ENCODE data around the gene OGFOD3. TPM values are rescaled to one million over a fixed set of nuclear protein-coding genes. Genes with fewer than 3 reads are reported as not detected.

OGFOD3 gene
- polyA plus RNA-seq, 1 donor: 20.9 TPM

DNA sequence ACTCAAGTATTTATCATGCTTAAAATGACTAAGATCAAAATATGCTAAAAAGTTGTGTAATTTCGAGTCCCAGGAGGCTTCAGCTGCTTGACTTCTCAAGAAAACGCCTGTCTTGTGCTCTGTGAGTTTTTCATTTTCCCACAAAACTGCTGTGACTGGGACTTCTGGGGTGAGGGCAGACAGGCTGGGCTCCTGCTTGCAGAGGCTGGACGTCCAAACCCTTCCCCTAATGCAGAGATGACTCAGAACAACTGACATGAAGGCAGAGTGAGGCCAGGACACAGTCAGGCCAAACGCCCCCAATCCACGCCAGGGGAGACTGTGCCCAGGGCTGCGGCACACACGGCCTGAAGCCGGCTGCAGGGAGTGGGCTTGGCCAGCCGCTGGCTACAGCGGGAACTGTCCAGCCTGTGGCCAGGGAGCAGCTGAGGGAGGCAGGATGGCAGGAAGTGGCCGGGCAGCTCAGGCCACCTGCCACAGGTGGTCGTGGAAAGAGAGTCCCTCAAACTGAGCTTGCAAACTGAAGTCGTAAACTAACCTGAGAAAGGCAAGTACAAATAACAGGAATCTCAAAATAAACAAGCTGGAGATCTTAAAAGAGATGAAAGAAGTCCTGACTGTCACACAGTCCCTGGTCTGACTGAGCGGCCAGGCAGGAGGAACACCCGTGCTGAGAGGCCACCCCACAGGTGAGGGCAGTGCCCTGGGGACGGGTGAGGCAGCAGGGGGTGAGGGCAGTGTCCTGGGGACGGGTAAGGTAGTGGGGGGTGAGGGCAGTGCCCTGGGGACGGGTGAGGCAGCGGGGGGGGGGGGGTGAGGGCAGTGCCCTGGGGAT is 21.6 kb downstream of the OGFOD3 start:
- DNase-seq: no peak
- no peak overlapping the region for H3K4me3 ChIP-seq (ENCODE audit: low read length)
- H3K9me3 ChIP-seq (ENCODE audit: control insufficient read depth, low read depth, low read length): no peaks in the 10 kb centered on the region
- H3K36me3 ChIP-seq (ENCODE audit: control insufficient read depth, insufficient read depth, low read length): peaks cover 46% of the 10 kb centered on the region
- 33% methylated on average over 1 of the region's 19 CpGs for WGBS (ENCODE audit: insufficient coverage, low lambda C conversion rate)
- no peaks in the 10 kb centered on the region for H3K4me1 ChIP-seq (ENCODE audit: control insufficient read depth, insufficient read depth, low read length)
- no peaks in the 10 kb centered on the region for H3K27me3 ChIP-seq (ENCODE audit: control insufficient read depth, insufficient read depth, low read length)
- no peak overlapping the region for H3K27ac ChIP-seq (ENCODE audit: low read length)

DNA sequence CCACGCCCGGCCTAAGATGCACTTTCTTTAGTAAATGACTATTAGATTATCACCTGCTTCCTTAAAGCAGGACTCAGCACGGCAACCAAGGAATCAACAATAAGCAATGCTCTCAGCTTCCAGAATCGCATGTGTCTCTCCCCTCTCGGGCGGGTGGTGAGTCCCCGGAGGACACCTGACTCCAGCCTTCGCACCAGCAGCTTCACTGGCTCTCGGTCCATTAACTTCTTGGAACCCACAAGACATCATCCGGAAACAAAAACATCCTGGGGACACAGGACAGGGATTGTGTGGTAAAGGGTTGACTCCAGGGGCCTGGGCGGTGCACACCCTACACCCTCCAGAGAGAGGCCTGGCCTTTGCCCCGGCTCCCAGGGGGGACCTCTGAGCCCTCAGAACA is 24.1 kb downstream of the OGFOD3 start:
- no CpG with 5 or more reads among the region's 12 CpGs for WGBS (ENCODE audit: insufficient coverage, low lambda C conversion rate)
- no peak for DNase-seq
- Histone ChIP-seq H3K9me3 (ENCODE audit: control insufficient read depth, low read depth, low read length) (no peaks in the 10 kb centered on the region), H3K27me3 (ENCODE audit: control insufficient read depth, insufficient read depth, low read length) (no peaks in the 10 kb centered on the region), H3K4me3 (ENCODE audit: low read length) (no peak overlapping the region), H3K4me1 (ENCODE audit: control insufficient read depth, insufficient read depth, low read length) (no peaks in the 10 kb centered on the region), H3K36me3 (ENCODE audit: control insufficient read depth, insufficient read depth, low read length) (peaks cover 30% of the 10 kb centered on the region), H3K27ac (ENCODE audit: low read length) (no peak overlapping the region)

DNA sequence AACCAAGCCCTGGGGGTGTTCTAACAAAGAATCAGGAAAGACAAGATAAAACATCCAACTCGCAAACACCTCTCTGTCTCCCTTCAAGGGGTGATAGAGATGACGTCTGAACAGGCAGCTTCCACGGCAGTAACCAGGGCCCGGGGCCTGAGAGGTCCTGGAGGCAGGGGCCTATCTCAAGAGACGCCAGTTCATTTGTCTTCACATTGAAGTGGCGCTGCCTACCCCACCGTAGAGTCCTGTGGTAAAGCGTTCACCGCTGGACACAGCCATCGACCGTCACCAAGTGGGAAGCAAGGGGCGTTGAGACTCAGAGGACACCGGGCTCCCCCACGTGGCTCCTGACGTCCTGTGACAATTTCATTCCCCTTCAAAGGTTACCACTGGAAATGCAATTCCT is 25.4 kb downstream of the OGFOD3 start:
- H3K4me1 ChIP-seq (ENCODE audit: control insufficient read depth, insufficient read depth, low read length): no peaks in the 10 kb centered on the region
- WGBS (ENCODE audit: insufficient coverage, low lambda C conversion rate): no CpG with 5 or more reads among the region's 15 CpGs
- peaks cover 28% of the 10 kb centered on the region for H3K36me3 ChIP-seq (ENCODE audit: control insufficient read depth, insufficient read depth, low read length)
- peaks cover 2% of the 10 kb centered on the region for H3K9me3 ChIP-seq (ENCODE audit: control insufficient read depth, low read depth, low read length)
- H3K4me3 ChIP-seq (ENCODE audit: low read length): no peak overlapping the region
- no peak overlapping the region for H3K27ac ChIP-seq (ENCODE audit: low read length)
- peaks cover 2% of the 10 kb centered on the region for H3K27me3 ChIP-seq (ENCODE audit: control insufficient read depth, insufficient read depth, low read length)
- no peak for DNase-seq

DNA sequence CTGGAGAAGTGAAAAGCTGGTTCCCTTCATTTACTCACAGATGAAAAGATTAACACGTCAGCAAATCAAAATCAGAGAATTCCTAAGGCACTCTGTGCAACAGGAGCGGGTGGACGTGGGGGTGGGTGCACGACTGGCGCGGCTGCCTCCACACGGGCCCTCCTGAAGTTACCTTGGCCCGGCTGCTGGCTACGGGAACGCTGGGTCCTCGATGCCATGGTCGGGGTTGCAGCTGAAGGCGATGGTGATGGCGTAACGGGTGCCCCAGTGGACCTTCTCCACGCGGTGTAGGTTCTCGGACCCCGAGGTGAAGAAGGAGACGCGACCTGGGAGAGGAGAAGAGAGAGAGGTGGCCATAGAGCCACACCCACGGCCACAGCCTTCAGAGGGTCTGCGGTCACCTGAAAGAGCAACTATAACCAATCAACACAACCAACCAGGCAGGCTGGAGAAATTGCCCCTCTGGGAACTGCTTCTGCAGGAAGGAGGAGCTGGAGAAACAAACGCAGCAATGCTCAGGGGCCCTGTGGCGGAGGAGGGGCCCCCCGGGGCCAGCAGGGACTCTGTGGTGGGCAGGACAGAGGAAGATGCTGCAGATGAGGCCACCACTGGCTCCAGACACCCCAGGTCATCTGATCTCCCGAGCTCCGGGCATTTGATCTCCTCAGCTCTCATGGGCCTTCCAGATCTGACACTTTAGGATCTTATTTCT is 26.0 kb downstream of the OGFOD3 start:
- peaks cover under 1% of the 10 kb centered on the region for H3K4me1 ChIP-seq (ENCODE audit: control insufficient read depth, insufficient read depth, low read length)
- no peak overlapping the region for H3K27ac ChIP-seq (ENCODE audit: low read length)
- peaks cover 26% of the 10 kb centered on the region for H3K36me3 ChIP-seq (ENCODE audit: control insufficient read depth, insufficient read depth, low read length)
- H3K4me3 ChIP-seq (ENCODE audit: low read length): no peak overlapping the region
- no CpG with 5 or more reads among the region's 28 CpGs for WGBS (ENCODE audit: insufficient coverage, low lambda C conversion rate)
- peaks cover 6% of the 10 kb centered on the region for H3K27me3 ChIP-seq (ENCODE audit: control insufficient read depth, insufficient read depth, low read length)
- no peak for DNase-seq
- H3K9me3 ChIP-seq (ENCODE audit: control insufficient read depth, low read depth, low read length): peaks cover 2% of the 10 kb centered on the region

DNA sequence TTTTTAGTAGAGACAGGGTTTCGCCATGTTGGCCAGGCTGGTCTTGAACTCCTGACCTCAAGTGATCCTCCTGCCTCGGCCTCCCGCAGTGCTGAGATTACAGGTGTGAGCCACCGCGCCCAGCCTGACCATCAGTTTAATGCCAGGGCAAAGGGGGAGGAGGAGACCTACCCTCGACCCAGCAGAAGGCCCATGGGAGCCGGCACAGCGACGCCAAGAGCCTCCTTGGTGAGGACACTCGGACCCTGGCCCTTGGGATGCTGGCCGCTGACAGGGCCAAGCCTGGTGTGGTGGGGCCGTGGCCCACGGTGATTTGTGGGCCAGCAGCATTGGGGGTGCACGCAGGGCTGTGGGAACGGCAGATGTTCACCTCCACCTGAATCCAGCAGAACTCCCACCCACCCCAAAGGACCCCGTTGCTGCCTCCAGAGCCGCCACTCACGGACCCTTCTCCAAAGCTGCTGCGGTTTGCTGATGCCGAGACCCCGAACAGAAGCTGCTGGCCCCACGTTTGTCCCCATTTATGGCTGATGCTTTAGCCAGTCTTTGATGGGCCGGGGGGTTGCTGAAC is 26.8 kb downstream of the OGFOD3 start:
- WGBS (ENCODE audit: insufficient coverage, low lambda C conversion rate): no CpG with 5 or more reads among the region's 23 CpGs
- peaks cover 2% of the 10 kb centered on the region for H3K9me3 ChIP-seq (ENCODE audit: control insufficient read depth, low read depth, low read length)
- peaks cover 13% of the 10 kb centered on the region for H3K27me3 ChIP-seq (ENCODE audit: control insufficient read depth, insufficient read depth, low read length)
- H3K27ac ChIP-seq (ENCODE audit: low read length): no peak overlapping the region
- peaks cover 8% of the 10 kb centered on the region for H3K4me1 ChIP-seq (ENCODE audit: control insufficient read depth, insufficient read depth, low read length)
- peaks cover 26% of the 10 kb centered on the region for H3K36me3 ChIP-seq (ENCODE audit: control insufficient read depth, insufficient read depth, low read length)
- DNase-seq: no peak
- no peak overlapping the region for H3K4me3 ChIP-seq (ENCODE audit: low read length)

DNA sequence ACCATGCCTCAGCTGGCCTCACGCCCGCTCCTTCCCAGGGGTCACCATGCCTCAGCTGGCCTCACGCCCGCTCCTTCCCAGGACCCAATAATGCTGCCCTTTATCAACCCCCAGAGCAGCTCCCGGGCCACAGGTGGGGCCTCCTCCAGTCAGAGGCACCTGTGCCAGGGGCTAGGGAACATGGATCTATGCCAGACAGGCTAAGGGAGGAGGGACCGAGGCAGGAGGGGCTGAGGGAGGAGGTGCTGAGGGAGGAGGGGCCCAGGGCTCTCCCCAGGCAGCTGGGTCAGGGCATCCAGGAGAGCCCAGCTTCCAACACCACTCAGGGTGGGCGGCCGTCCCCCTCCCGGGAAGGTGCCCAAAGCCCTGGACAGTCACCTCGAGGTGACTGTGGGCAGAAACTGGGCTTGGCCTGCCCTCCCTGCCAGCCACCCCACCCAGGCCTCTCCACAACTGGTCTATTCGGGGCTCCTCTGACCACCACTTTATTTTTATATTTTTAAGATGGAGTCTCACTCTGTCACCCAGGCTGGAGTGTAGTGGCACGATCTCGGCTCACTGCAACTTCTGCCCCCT is 27.4 kb downstream of the OGFOD3 start:
- no peak for DNase-seq
- Histone ChIP-seq H3K27ac (ENCODE audit: low read length) (no peak overlapping the region), H3K9me3 (ENCODE audit: control insufficient read depth, low read depth, low read length) (peaks cover 2% of the 10 kb centered on the region), H3K36me3 (ENCODE audit: control insufficient read depth, insufficient read depth, low read length) (peaks cover 26% of the 10 kb centered on the region), H3K27me3 (ENCODE audit: control insufficient read depth, insufficient read depth, low read length) (peaks cover 17% of the 10 kb centered on the region), H3K4me1 (ENCODE audit: control insufficient read depth, insufficient read depth, low read length) (peaks cover 9% of the 10 kb centered on the region), H3K4me3 (ENCODE audit: low read length) (no peak overlapping the region)
- no CpG with 5 or more reads among the region's 13 CpGs for WGBS (ENCODE audit: insufficient coverage, low lambda C conversion rate)

DNA sequence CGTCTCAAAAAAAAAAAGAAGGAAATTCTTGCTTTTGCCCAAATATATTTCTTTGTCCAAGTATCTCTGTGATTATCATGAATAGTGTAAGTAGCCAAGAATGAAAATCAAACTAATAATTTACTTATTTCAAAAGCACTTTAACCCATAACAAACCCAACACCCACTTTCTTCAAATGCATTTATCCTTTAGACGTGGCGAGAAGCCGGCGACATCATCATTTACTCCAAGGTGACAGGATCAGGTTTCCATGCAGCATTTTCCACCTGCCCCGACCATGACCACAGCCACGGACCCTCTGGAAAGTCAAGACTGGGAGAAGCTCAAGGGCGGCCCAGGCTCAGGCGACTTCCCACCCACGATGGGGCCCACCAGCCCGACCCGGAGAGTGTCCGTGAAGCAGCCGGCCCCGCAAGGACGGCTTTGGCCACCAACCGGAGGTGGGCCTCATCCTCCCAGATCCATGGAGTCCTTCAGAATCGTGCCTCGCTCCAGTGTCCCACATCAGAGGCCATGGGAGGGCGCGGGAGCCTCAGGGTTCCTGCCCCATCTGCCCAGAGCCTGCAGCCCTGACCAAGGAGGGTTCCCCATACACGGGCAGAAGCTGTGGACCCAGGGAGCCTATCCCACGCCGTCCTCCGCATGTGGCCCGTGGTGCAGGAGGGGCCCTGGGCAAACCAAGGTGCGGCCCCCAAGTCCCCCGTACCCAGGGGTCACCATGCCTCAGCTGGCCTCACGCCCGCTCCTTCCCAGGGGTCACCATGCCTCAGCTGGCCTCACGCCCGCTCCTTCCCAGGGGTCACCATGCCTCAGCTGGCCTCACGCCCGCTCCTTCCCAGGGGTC is 28.1 kb downstream of the OGFOD3 start:
- no peak for DNase-seq
- H3K4me3 ChIP-seq (ENCODE audit: low read length): no peak overlapping the region
- no peak overlapping the region for H3K27ac ChIP-seq (ENCODE audit: low read length)
- H3K4me1 ChIP-seq (ENCODE audit: control insufficient read depth, insufficient read depth, low read length): peaks cover 9% of the 10 kb centered on the region
- peaks cover 2% of the 10 kb centered on the region for H3K9me3 ChIP-seq (ENCODE audit: control insufficient read depth, low read depth, low read length)
- no CpG with 5 or more reads among the region's 34 CpGs for WGBS (ENCODE audit: insufficient coverage, low lambda C conversion rate)
- H3K27me3 ChIP-seq (ENCODE audit: control insufficient read depth, insufficient read depth, low read length): peaks cover 23% of the 10 kb centered on the region
- H3K36me3 ChIP-seq (ENCODE audit: control insufficient read depth, insufficient read depth, low read length): peaks cover 25% of the 10 kb centered on the region

DNA sequence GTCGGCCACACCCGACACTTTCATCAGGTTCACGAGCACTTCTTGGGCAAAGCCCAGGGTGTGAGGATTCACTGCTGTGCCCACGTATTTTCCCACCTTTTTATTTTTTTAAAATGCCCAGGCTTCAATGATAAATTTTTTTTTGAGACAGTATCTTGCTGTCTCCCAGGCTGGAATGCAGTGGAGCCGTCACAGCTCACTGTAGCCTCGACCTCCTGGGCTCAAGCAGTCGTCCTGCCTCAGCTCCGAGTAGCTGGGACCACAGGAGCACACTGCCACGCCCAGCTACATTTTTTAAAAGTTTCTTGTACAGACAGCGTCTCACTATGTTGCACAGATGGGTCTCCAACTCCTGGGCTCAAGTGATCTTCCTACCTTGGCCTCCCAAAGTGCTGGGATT is 29.0 kb downstream of the OGFOD3 start:
- DNase-seq: no peak
- H3K4me1 ChIP-seq (ENCODE audit: control insufficient read depth, insufficient read depth, low read length): peaks cover 9% of the 10 kb centered on the region
- peaks cover 31% of the 10 kb centered on the region for H3K27me3 ChIP-seq (ENCODE audit: control insufficient read depth, insufficient read depth, low read length)
- no peak overlapping the region for H3K27ac ChIP-seq (ENCODE audit: low read length)
- H3K9me3 ChIP-seq (ENCODE audit: control insufficient read depth, low read depth, low read length): peaks cover 2% of the 10 kb centered on the region
- no peak overlapping the region for H3K4me3 ChIP-seq (ENCODE audit: low read length)
- peaks cover 21% of the 10 kb centered on the region for H3K36me3 ChIP-seq (ENCODE audit: control insufficient read depth, insufficient read depth, low read length)
- 100% methylated on average over 1 of the region's 10 CpGs for WGBS (ENCODE audit: insufficient coverage, low lambda C conversion rate)

DNA sequence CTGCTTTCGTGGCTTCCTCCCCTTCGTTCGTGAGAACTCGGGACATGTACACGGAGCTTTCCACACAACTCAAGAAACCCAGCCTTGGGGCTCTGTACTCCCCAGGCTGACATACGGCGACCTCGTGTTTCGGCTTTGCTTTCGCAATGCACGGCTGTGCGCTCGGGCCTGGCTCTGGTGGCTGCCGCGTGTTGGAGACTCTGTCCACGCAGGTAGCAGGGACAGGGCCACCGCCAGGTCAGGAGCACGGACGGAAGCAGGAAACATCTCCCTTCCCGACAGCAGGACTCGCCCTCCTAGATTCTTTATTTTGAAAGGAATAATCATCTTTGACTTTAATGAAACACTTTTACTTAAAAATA is 29.5 kb downstream of the OGFOD3 start:
- DNase-seq: no peak
- H3K9me3 ChIP-seq (ENCODE audit: control insufficient read depth, low read depth, low read length): peaks cover 2% of the 10 kb centered on the region
- H3K27me3 ChIP-seq (ENCODE audit: control insufficient read depth, insufficient read depth, low read length): peaks cover 36% of the 10 kb centered on the region
- no peak overlapping the region for H3K4me3 ChIP-seq (ENCODE audit: low read length)
- no peak overlapping the region for H3K27ac ChIP-seq (ENCODE audit: low read length)
- H3K4me1 ChIP-seq (ENCODE audit: control insufficient read depth, insufficient read depth, low read length): peaks cover 9% of the 10 kb centered on the region
- peaks cover 18% of the 10 kb centered on the region for H3K36me3 ChIP-seq (ENCODE audit: control insufficient read depth, insufficient read depth, low read length)
- WGBS (ENCODE audit: insufficient coverage, low lambda C conversion rate): no CpG with 5 or more reads among the region's 21 CpGs
